A673 (cell line): ENCODE data around the gene AOC2.

Experiments used
- EZH2 ChIP-seq: fragments of 200-600 bp; sonication (generic); IDR thresholded peaks from 2 replicates; pipeline ENCODE4 v1.6.1; 2017; ENCODE audit warnings: borderline replicate concordance, low read depth, mild to moderate bottlenecking, mixed read lengths, antibody characterized with exemption, low read length; ENCODE audit not compliant: poor library complexity, severe bottlenecking
- TF ChIP-seq, protein P1 (sequence below): fragments of 300-800, 200-600 bp; sonication (generic); conservative IDR thresholded peaks from 2 replicates; pipeline ENCODE4 v1.5.1; 2017; ENCODE audit warnings: low read depth, mild to moderate bottlenecking, antibody characterized with exemption, low read length, moderate library complexity, mixed read lengths

DNA sequence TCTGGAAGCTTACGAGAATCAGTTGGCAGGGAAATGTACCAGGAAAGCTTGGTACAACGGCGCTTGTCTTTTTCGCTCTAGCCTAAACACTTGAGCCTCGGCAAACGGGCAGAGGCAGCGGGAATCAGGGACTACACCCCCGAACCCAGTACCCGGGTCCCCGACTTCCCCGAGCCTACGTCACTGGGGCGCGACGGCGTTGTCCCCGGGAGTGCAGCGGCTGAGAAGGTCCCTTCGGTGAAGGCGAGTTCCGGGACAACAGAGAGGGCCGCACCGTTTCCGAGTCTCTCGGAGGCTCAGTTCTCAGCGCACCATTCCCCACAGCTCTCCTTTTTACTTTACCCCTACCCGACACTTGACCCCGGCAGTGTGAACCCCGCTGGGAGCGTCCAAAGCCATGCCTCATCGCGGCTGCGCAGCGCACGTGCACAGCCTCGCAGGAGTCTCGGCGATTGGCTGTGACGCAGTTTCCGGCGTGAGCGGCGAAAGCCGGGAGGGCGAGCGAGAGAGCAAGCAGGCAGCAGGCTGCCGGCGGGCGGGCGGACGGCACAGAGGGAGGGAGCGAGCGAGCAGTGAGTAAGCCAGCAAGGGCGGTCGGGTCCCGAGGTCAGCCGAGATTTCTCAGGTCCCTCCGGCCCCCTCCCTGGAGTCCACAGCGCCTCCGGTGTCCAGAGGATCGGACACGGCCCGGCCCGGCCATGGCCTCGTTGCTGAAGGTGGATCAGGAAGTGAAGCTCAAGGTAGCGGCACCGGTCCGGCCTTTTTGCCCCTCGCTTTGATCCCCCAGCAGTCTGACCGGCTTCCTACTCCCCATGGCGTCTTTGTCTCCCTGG is 11.2 kb upstream of the AOC2 start, which contains the start of gene PSME3:
- TF ChIP-seq, protein P1, sequence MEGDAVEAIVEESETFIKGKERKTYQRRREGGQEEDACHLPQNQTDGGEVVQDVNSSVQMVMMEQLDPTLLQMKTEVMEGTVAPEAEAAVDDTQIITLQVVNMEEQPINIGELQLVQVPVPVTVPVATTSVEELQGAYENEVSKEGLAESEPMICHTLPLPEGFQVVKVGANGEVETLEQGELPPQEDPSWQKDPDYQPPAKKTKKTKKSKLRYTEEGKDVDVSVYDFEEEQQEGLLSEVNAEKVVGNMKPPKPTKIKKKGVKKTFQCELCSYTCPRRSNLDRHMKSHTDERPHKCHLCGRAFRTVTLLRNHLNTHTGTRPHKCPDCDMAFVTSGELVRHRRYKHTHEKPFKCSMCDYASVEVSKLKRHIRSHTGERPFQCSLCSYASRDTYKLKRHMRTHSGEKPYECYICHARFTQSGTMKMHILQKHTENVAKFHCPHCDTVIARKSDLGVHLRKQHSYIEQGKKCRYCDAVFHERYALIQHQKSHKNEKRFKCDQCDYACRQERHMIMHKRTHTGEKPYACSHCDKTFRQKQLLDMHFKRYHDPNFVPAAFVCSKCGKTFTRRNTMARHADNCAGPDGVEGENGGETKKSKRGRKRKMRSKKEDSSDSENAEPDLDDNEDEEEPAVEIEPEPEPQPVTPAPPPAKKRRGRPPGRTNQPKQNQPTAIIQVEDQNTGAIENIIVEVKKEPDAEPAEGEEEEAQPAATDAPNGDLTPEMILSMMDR = no peak
- no peak for TF ChIP-seq EZH2
